Measurements from ENCODE around the gene OSM. TPM values are rescaled to one million over a fixed set of nuclear protein-coding genes. Genes with fewer than 3 reads are reported as not detected.

Gene OSM
- total RNA-seq, 4 donors from 2014 or later = 0.19 to 5.7 (median 0.19) TPM; not detected in 1

DNA sequence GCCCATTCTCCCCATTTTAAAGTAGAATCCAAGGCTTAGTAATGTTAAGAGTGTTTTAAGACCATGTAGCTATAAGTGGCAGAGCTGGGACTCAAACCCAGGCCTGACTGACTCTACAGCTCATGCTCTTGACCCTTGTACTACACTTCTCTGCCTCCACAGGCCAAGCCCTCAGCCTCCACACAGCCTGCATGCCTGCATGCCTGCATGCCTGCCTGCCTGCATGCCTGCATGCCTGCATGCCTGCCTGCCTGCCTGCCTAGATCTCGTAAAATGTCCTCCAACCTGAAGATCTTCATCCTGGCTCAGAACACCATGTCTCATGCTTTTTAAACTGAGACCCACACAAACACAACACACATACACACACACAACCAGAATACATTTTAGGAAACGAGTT, 41.4 kb upstream of the OSM start:
- Histone ChIP-seq H3K9me3 (no peaks in the 10 kb centered on the region), H3K4me3 (no peak overlapping the region), H3K4me1 (peaks cover 95 to 100% (median 100%) of the 10 kb centered on the region in 3 donors), H3K27me3 (no peaks in the 10 kb centered on the region), H3K27ac (peak overlapping the region; percentile 88 to 99 (median 94)), H3K36me3 (peaks cover 0 to 8% (median 4%) of the 10 kb centered on the region in 3 donors)
- TF ChIP-seq, protein P1, sequence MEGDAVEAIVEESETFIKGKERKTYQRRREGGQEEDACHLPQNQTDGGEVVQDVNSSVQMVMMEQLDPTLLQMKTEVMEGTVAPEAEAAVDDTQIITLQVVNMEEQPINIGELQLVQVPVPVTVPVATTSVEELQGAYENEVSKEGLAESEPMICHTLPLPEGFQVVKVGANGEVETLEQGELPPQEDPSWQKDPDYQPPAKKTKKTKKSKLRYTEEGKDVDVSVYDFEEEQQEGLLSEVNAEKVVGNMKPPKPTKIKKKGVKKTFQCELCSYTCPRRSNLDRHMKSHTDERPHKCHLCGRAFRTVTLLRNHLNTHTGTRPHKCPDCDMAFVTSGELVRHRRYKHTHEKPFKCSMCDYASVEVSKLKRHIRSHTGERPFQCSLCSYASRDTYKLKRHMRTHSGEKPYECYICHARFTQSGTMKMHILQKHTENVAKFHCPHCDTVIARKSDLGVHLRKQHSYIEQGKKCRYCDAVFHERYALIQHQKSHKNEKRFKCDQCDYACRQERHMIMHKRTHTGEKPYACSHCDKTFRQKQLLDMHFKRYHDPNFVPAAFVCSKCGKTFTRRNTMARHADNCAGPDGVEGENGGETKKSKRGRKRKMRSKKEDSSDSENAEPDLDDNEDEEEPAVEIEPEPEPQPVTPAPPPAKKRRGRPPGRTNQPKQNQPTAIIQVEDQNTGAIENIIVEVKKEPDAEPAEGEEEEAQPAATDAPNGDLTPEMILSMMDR (IDR thresholded peaks at IDR 0.05) = no peak
- no peak for TF ChIP-seq POLR2A (IDR thresholded peaks at IDR 0.05)
- intact Hi-C loops (cut with DNase I) = no loop called here
- WGBS, 2 donors = 36 to 47% methylated on average over 2 of the region's 2 CpGs
- no peak for DNase-seq

DNA sequence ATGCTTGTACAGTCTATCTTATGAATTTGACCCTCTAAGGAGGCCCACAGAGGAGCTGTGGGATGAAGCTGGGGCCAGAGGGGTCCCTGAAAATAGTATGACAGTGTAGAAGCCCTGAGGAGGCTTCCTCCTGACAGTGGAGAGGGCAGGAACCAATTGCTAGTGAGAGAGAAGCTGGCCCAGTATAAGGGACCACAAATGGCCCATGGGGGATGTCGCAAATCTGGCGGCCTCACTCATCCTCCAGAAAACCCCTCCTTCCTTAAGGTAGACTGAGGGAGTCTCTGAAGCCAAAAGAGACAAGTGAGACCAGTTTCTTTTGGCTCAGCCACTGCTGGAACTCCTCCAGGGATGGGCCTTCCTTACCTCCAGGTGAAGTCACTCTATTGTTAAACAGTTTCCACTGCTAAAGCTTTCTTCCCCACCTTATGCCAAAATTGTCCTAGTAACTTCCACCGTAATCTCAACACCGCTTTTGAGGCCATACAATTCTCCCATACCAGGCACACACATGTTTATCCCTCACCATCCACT, 40.5 kb upstream of the OSM start:
- no peak for DNase-seq
- no peaks in the 10 kb centered on the region for H3K9me3 ChIP-seq
- no peak overlapping the region for H3K4me3 ChIP-seq
- intact Hi-C loops (cut with DNase I) = no loop called here
- 35 to 37% methylated on average over 4 of the region's 4 CpGs for WGBS, 2 donors
- no peak for TF ChIP-seq POLR2A (IDR thresholded peaks at IDR 0.05)
- TF ChIP-seq, protein P1 (IDR thresholded peaks at IDR 0.05) = no peak
- peaks cover 95 to 100% (median 100%) of the 10 kb centered on the region in 3 donors for H3K4me1 ChIP-seq
- peak overlapping the region; percentile 88 to 99 (median 94) for H3K27ac ChIP-seq
- H3K27me3 ChIP-seq = no peaks in the 10 kb centered on the region
- peaks cover 0 to 17% (median 4%) of the 10 kb centered on the region in 3 donors for H3K36me3 ChIP-seq

DNA sequence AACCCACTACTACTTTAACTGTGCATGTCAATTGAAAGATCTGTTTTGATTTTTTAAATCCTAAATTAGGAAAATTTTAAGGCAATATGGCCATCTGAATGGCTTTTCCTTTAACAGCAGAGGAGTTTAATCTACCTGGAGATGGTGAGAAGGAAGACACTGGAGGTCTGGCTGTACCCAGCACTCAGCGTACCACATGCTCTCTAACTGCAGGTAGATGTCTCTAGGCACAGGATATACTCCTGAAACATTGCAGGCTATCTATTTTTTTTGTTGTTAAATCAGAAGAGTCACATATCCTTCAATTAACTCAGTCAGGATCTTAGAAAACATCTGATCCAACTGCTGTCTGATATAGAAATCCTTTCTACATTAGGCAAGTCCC, 40.0 kb upstream of the OSM start:
- peak overlapping the region; percentile 88 to 99 (median 94) for H3K27ac ChIP-seq
- no peak overlapping the region for H3K4me3 ChIP-seq
- 61 to 77% methylated on average over 1 of the region's 1 CpG for WGBS, 2 donors
- H3K9me3 ChIP-seq = no peaks in the 10 kb centered on the region
- peaks cover 0 to 22% (median 4%) of the 10 kb centered on the region in 3 donors for H3K36me3 ChIP-seq
- no peaks in the 10 kb centered on the region for H3K27me3 ChIP-seq
- TF ChIP-seq, protein P1 (IDR thresholded peaks at IDR 0.05) = no peak
- intact Hi-C loops (cut with DNase I) = no loop called here
- H3K4me1 ChIP-seq = peaks cover 95 to 100% (median 100%) of the 10 kb centered on the region in 3 donors
- no peak for DNase-seq

DNA sequence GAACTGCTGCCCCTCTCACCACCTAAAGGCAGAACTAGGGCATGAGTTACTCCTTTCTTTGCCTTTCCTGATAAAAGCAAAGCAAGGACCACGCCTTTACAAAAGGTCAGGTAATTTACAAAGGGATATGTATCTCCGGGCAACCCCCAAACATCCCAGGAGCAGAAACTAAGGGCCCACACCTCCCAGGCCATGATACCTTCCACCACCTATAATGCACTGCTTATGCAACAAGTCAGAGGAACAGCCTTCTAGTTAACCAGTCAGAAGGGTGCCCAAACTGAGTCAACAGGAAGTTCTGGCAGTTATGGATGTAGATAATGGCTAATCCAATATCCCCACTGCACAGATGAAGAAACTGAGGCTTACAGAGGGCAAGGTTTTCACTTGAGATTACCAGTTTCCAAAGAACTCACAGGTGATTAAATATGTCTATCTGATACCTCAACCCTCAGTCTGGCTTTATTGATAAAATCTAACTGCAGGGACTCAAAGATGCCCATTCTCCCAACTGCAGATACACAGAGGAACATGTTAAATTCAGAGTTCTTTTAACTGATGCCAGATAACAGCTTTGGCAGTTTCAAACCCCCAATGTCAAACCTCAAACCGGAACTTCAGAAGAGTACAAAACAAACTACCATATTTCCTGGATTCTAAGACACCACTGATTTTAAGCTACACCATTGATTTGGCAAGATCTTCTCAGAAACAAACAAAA, 39.4 kb upstream of the OSM start:
- TF ChIP-seq POLR2A (IDR thresholded peaks at IDR 0.05) = no peak
- TF ChIP-seq, protein P1 (IDR thresholded peaks at IDR 0.05) = no peak
- WGBS, 2 donors = 14 to 38% methylated on average over 3 of the region's 3 CpGs
- no peaks in the 10 kb centered on the region for H3K27me3 ChIP-seq
- no peak for DNase-seq
- intact Hi-C loops (cut with DNase I) = no loop called here
- H3K4me3 ChIP-seq = peak overlapping the region in 2 of 4 donors; percentile 18 to 47
- H3K36me3 ChIP-seq = peaks cover 0 to 27% (median 4%) of the 10 kb centered on the region in 3 donors
- H3K9me3 ChIP-seq = no peaks in the 10 kb centered on the region
- H3K4me1 ChIP-seq = peaks cover 91 to 100% (median 100%) of the 10 kb centered on the region in 3 donors
- H3K27ac ChIP-seq = peak overlapping the region; percentile 88 to 99 (median 94)

DNA sequence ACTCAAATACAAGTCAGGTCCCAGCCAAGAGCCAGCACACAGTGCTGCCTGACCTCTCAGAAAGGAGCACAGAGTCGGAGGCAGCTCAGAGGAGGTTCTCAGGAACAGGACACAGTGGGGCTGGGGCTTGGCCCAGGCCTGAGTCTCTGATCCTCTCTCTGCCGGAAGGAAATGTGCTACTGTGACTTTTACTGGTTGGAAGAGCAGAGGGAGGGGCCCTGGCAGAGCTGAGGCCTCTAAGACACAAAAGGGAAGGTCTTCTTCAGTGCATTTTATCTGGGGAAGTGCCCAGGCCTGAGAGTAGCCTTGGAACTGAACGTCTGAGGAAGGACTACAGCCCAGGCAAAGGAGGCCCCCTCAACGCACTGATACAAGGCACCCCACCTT, 38.9 kb upstream of the OSM start:
- no peaks in the 10 kb centered on the region for H3K9me3 ChIP-seq
- peaks cover 85 to 100% (median 97%) of the 10 kb centered on the region in 3 donors for H3K4me1 ChIP-seq
- peaks cover 0 to 33% (median 4%) of the 10 kb centered on the region in 3 donors for H3K36me3 ChIP-seq
- H3K27ac ChIP-seq = peak overlapping the region; percentile 88 to 99 (median 94)
- peak in 2 of 4 donors; percentile 65 to 67 for TF ChIP-seq POLR2A (IDR thresholded peaks at IDR 0.05)
- TF ChIP-seq, protein P1 (IDR thresholded peaks at IDR 0.05) = no peak
- peak overlapping the region in 2 of 4 donors; percentile 18 to 47 for H3K4me3 ChIP-seq
- intact Hi-C loops (cut with DNase I) = no loop called here
- no peak for DNase-seq
- WGBS, 2 donors = 0 to 10% methylated on average over 2 of the region's 4 CpGs
- no peaks in the 10 kb centered on the region for H3K27me3 ChIP-seq
